Measurements from ENCODE around the gene PDZD4.

DNA sequence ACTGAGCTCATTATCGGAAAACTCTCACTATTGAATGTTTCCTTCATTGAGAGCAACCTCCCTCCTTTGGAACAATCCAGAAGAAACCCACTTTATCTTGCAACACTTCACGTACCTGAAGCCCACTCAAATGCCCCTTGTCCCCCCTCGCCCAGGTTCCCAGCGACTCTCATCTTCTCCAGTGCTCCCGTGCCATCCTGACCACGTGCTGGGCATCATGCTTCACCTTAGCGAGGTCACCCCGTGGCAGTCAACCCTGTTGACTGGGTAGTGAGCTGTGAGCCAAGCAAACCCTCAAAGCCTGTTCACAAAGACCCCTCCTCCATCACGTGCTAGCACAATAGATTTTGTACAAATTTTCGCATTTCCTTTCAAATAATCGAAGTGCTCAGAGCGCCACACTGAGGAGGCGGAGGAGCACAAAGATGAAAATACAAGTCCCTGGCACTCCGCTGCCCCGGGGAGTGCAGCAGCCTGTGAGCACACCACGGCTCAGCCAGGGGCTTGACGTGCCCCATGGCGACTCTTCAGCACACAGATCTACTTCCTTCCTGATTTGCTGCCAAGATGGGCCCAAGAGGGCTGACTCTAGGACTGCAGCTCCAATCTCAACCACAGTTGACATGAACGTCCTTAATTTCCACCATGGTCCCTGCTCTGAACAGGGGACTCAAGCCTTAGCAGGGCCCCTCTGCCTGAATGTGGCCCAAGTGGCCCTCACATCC lies 15.6 kb downstream of the PDZD4 start:
- no peak for TF ChIP-seq POLR2A (IDR thresholded peaks at IDR 0.05)
- TF ChIP-seq, protein P1, sequence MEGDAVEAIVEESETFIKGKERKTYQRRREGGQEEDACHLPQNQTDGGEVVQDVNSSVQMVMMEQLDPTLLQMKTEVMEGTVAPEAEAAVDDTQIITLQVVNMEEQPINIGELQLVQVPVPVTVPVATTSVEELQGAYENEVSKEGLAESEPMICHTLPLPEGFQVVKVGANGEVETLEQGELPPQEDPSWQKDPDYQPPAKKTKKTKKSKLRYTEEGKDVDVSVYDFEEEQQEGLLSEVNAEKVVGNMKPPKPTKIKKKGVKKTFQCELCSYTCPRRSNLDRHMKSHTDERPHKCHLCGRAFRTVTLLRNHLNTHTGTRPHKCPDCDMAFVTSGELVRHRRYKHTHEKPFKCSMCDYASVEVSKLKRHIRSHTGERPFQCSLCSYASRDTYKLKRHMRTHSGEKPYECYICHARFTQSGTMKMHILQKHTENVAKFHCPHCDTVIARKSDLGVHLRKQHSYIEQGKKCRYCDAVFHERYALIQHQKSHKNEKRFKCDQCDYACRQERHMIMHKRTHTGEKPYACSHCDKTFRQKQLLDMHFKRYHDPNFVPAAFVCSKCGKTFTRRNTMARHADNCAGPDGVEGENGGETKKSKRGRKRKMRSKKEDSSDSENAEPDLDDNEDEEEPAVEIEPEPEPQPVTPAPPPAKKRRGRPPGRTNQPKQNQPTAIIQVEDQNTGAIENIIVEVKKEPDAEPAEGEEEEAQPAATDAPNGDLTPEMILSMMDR (IDR thresholded peaks at IDR 0.05 in 8 of 11, conservative IDR thresholded peaks at IDR 0.05 in 3 of 11): no peak
- TF ChIP-seq POLR2AphosphoS5 (IDR thresholded peaks at IDR 0.05): no peak

All from spleen (tissue), 7 donors.